Measurements from ENCODE around the gene MRPL55.
A peak's percentile ranks its signal among the peaks of the same experiment; 100 is the strongest.

MRPL55 gene

DNA sequence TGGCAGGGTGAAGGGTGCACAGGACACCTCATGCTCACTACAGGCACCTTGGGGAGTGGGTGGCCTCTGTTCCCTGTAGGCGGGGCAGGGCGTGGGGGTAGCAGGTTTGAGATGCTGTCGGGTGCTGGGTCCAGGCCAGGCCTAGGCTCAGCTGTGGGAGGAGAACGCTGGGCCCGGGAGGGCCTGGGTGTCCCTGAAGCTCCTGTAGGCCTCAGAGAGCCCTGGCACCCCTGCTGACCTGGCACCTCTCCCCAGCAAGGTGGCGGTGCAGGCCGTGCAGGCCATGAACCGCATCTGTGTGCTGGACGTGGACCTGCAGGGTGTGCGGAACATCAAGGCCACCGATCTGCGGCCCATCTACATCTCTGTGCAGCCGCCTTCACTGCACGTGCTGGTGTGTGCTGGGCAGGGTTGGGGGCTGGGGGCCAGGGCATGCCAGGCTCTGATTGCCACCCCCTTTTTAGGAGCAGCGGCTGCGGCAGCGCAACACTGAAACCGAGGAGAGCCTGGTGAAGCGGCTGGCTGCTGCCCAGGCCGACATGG lies 38.1 kb upstream of the MRPL55 start:
- no peak for DNase-seq

- DNase-seq = no peak
Measured at GRCh38 chr1:228146417-228147150, 37.5 kb upstream of the MRPL55 start.

DNA sequence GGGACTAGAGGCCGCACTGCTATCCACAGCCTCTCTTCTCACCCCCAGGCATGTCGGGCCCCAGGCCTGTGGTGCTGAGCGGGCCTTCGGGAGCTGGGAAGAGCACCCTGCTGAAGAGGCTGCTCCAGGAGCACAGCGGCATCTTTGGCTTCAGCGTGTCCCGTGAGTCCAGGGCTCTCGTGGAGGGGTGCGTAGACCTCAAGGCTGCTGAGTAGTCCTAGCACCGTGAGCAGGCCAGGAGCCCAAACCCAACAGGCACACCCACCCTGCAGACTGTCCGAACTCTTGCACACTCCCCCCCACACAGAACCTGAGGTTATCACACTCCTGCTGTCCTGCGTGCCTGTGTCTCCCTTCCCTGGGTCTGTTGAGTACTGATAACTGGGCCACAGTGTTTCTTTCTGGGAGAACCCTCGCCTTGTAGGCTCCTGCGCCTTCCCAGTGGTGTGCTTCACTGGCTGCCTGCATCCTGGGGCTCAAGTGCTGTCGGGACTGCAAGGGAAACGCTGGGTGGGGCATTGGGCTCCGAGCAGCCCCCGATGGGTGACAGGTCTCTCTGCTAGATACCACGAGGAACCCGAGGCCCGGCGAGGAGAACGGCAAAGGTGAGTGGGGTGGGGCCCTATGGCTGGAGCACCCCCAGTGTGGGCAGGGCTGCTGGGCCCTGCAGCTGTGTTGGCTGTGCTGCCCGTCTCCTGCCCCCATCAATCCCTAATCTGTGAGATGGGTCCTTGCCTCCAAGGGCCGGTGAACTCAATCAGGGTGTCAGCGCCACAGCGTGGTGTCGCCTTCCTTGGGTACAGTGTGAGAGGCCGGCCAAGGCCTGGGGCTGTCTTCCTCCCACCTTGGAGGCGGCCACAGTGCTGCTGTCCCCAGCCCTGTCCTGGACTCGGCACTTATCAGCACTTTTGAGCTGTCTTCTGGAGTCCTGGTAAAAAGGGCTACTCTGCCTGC lies 36.6 kb upstream of the MRPL55 start:
- DNase-seq = no peak

GRCh38 chr1:228144993-228145343 lies 35.9 kb upstream of the MRPL55 start:
- no peak for DNase-seq

DNA sequence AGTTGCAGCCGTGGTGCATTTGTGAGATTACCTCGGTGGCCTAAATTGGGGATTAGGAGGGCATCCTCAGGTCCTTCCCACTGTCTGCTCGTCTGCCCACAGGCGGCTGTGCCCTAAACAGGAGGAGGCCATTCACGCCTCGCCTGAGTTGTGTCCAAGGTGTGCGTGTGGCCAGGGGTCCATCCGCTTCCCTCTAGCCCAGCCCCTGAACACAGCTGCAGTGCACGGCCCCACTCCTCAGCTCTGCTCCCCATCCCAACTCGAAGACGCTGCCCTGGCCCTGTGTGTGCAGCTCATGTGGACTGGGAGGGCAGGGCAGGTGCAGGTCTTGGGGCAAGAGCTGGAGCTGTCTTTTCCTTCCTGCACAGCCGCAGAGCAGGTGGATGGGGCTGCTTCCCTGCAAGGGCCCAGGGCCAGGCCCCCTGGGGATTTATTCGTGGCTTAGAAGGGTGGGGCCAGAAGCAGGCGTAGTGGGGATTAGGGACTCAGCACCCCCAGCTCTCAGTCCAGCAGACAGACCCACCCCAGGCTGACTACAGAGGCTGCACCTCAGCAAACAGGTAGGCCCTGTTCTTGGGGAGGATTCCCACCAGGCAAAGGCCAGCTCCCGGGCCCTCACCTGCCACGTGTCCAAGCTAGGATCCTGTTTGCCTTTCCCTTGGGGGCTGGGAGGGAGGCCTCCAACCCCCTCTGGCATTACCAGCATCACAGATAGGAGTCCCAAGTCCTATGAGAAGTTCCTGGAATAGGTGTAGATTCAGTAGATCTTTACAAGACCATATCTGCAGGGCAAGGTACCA lies 35.3 kb upstream of the MRPL55 start:
- DNase-seq = no peak

- DNase-seq = no peak
Measured at GRCh38 chr1:228143480-228144192, 34.5 kb upstream of the MRPL55 start.

- no peak for DNase-seq
Measured at GRCh38 chr1:228142701-228143136, 33.6 kb upstream of the MRPL55 start.

GRCh38 chr1:228142155-228142691 lies 33.1 kb upstream of the MRPL55 start:
- no peak for DNase-seq

DNA sequence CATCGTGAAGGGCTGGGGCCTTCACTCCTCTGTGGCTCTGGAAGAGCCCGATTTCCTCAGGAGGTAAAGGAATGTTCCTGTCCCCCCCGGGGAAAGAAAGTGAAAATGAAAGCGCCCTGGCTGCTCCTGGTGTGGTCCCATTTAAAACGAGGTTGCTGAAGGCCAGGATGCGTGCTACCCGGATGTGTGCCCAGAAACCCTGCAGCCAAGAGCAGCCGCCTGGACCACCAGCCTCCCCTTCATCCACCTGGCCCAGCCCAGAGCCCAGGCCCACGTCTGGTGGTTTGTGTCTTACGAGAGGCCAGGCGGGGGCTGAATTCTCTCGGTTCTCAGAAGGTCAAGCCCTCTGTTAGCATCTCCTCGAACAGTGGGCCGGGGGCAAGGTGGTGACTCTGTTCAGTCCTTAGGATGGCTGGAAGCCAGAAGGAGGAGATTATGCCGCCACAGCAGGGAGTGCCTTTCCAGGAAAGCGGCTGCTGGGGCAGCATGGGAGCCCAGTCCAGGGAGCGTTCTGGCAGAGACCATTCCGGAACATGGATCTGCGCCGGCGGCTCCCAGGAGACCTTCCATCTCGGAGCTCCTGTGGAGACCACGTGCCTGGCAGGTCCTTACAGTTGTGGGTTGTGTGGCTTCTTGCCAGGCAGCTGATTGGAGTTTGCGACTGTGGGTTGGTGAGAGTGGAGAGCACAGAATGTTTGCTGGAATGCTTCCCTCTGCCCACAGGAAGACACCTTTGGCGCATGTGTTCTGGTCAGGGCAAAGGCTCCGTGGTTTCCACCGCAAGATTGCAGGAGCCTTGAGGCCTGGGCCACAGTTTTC lies 32.3 kb upstream of the MRPL55 start:
- no peak for DNase-seq

DNA sequence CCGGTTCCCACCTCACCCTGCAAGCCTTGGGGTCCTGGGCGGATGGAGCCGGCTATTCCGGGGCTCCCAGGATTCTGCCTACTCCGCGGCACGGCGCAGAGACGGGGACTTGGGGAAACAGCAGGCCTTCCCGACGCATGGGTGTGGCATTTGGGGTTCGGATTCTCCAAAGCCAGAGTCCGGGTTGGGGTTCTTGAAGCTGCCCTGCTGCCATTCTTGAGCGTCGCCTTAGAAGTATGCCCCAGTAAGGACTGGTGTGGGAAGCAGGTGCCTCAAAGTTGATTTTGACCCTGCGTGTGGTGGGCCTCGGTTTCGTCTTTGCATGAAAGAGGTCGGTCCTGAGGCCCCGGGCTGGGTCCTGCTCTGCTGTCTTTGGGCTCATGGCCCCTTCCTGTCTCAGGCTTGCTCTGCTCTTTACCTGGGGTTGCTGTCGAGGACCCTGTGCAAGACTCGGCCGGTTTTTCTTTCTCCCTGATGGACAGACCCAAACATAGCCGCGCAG lies 31.7 kb upstream of the MRPL55 start:
- DNase-seq = no peak

- DNase-seq = peak; percentile 95
Measured at GRCh38 chr1:228139931-228140723, 31.0 kb upstream of the MRPL55 start, which contains the start of gene GUK1. Gene GUK1 (plus strand): TSS chr1:228140279. CDS start chr1:228140303, 24 bp downstream.

DNA sequence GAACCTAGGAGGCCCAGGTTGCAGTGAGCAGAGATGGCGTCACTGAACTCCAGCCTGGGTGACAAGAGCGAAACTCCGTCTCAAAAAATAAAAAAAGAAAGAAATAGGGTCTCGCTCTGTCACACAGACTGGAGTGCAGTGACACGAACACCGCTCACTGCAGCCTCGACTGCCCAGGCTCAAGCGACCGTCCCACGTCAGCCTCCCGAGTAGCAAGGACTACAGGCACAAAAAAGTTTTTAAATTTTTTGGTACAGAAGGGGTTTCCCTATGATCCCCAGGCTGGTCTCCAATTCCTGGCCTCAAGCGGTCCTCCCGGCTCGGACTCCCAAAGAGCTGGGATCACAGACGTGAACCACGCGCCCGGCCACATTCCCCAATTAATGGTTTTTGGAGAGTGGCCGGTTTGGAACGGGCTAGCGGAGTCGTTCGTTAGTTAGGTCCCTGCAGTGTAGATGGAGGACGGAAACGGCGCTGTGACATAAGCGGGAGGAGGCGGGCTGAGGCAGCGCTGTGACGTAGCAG lies 30.4 kb upstream of the MRPL55 start:
- no peak for DNase-seq

DNA sequence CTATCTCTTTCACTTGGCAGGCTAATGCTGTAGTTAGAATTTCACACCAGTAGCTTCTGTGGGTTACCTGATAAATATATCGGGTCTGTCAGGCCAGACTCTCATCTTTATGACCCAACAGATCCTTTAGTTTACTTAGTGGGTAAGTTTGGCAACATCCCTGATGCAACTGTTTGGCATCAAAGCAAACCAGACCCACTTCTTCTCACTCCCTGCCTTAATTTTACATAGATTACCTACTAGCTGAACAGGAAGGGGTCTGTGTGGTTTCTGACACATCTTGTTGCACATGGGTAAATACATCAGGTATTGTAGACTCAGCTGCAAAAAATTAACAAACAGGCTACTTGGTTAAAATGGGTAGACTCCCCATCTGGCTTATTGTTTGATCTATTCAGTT lies 27.8 kb upstream of the MRPL55 start:
- DNase-seq = no peak

DNA sequence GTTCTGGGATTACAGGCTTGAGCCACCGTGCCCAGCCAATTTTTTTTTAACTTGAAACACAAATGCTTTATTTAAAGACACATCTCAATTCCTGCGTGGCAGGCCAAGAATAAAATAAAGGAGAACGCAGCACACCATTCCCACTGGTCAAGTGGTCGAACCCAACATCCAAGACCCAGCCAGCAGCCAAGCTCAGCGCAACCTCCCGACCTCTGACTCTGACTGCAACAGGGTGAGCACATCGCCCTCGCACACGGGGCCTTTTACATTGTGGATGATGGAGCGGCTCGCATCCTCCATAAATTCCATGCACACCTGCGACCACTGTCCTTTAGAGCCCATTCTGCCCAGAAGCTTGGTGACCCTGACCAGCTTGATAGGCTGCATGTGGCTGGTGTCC lies 25.5 kb upstream of the MRPL55 start:
- no peak for DNase-seq

DNA sequence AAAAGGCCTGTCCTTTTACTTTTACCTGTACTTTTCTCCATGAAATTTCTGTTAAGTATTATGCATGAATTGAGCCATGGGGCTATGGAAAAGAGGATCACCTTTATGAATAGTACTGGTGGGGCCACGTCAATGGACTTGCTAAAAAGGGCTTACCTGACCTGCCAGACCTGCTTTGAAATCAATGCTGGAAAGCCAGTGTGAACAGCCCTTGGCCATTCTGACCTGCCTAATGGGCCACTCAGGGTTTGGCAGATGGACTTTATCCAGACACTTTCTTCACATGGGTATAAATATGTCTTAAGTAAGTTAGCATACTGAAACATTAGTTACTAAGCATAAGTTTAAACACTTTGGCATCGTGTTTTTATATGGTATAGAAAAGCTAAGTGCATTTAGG lies 22.7 kb upstream of the MRPL55 start:
- no peak for DNase-seq

DNA sequence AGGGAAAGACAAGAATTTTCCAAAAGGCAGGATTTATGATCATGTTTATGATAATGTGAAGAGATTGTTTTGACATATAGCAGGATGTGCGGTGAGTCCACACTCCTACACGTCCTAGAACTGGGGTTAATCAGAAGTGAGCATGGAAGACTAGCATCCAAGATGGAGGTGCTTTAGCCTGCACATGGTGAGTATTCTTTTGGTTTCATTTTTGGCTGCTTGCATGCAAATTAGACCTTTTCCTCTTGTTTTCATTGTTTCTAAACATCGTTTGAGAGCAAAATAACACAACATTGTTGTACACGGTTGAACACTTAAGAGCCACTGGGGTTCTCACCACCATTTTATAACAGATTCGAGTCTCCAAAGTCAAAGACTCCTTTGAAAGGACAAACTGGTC lies 16.1 kb upstream of the MRPL55 start:
- no peak for DNase-seq

DNA sequence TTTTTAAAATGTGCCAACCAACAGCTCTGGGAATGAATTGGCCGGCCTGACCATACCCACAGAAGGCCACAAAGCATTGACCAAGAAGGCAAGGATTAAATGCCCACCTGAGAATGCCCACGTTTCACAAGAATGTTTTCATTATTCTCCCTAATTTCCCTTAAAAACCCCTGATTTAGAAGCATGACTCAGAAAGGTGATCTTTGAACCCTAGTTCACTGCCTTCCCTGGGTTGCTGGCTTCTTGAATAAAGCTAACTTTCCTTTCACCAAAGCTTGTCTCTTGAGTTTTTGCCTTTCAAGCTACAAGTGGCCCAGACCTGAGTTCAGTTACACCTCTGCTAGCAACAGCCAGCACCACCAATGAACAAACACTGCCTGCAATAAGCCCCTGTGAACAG lies 14.4 kb upstream of the MRPL55 start:
- DNase-seq = no peak

GRCh38 chr1:228122921-228123441 lies 13.9 kb upstream of the MRPL55 start:
- DNase-seq = no peak

- DNase-seq = no peak
Measured at GRCh38 chr1:228120857-228121489, 11.9 kb upstream of the MRPL55 start.
